HG03039 (cell line): ENCODE results near the gene NCOR2.

Experiments
- ATAC-seq: cut with Tn5 transposase; IDR thresholded peaks from one replicate; pipeline ENCODE4 v1.9.1; 2021; ENCODE audit warnings: mild to moderate bottlenecking, moderate library complexity; ENCODE audit not compliant: unreplicated experiment

Gene NCOR2

GRCh38 chr12:124544983-124545382 lies 22.4 kb downstream of the NCOR2 start:
- ATAC-seq, result no peak

GRCh38 chr12:124544311-124544970 lies 23.0 kb downstream of the NCOR2 start:
- no peak for ATAC-seq

- ATAC-seq, result no peak
Observed at GRCh38 chr12:124543590-124544310, 23.7 kb downstream of the NCOR2 start.

- no peak for ATAC-seq
Observed at GRCh38 chr12:124543052-124543589, 24.3 kb downstream of the NCOR2 start.

- no peak for ATAC-seq
Observed at GRCh38 chr12:124542021-124542949, 25.1 kb downstream of the NCOR2 start.

GRCh38 chr12:124541322-124541721 lies 26.1 kb downstream of the NCOR2 start:
- no peak for ATAC-seq

GRCh38 chr12:124539084-124540041 lies 28.0 kb downstream of the NCOR2 start:
- no peak for ATAC-seq

GRCh38 chr12:124538194-124539082 lies 29.0 kb downstream of the NCOR2 start:
- ATAC-seq, result no peak

- ATAC-seq, result no peak
Observed at GRCh38 chr12:124537525-124538193, 29.8 kb downstream of the NCOR2 start.

- no peak for ATAC-seq
Observed at GRCh38 chr12:124536641-124537040, 30.8 kb downstream of the NCOR2 start.

- no peak for ATAC-seq
Observed at GRCh38 chr12:124534776-124535740, 32.4 kb downstream of the NCOR2 start.

- ATAC-seq, result no peak
Observed at GRCh38 chr12:124533456-124533855, 34.0 kb downstream of the NCOR2 start.

GRCh38 chr12:124532967-124533366 lies 34.4 kb downstream of the NCOR2 start:
- no peak for ATAC-seq

GRCh38 chr12:124532331-124532750 lies 35.1 kb downstream of the NCOR2 start:
- ATAC-seq, result no peak

GRCh38 chr12:124531906-124532305 lies 35.5 kb downstream of the NCOR2 start:
- ATAC-seq, result no peak

- no peak for ATAC-seq
Observed at GRCh38 chr12:124531281-124531745, 36.1 kb downstream of the NCOR2 start.

GRCh38 chr12:124530637-124531263 lies 36.7 kb downstream of the NCOR2 start:
- no peak for ATAC-seq
